Measurements from ENCODE around the gene WNT9B. TPM values are rescaled to one million over a fixed set of nuclear protein-coding genes. Genes with fewer than 3 reads are reported as not detected.
A peak's percentile ranks its signal among the peaks of the same experiment; 100 is the strongest.

The WNT9B gene
- 0.12 TPM in 1 of 2 replicates, not detected in the other for total RNA-seq (ENCODE audit: low replicate concordance)

- Mint-ChIP-seq H3K9me3 (no peaks in the 10 kb centered on the region), H3K27ac (no peak within 1 kb of the TSS), H3K4me3 (peak within 1 kb of the TSS; percentile 90), H3K36me3 (no peaks in the 10 kb centered on the region), H3K27me3 (ENCODE audit: insufficient read depth, low read depth) (peaks cover 50% of the 10 kb centered on the region), H3K4me1 (peaks cover 17% of the 10 kb centered on the region)
- Histone ChIP-seq H3K4me3 (peak within 1 kb of the TSS; percentile 71), H4K20me1 (ENCODE audit: low read depth) (peaks cover 15% of the 10 kb centered on the region), H3K4me1 (no peaks in the 10 kb centered on the region), H3K36me3 (no peaks in the 10 kb centered on the region), H3K27ac (no peak within 1 kb of the TSS), H2AFZ (replicated peaks) (peak within 1 kb of the TSS; percentile 86), H3K79me2 (ENCODE audit: low read depth) (no peaks in the 10 kb centered on the region), H3K27me3 (peaks cover 100% of the 10 kb centered on the region), H3F3A (ENCODE audit: low read depth) (peaks cover 13% of the 10 kb centered on the region), H3K9me3 (ENCODE audit: low read depth) (no peaks in the 10 kb centered on the region), H3K4me2 (peak within 1 kb of the TSS; percentile 81), H3K9ac (no peak within 1 kb of the TSS)
- peak; percentile 83 for DNase-seq (ENCODE audit: low spot score)
- TF ChIP-seq CTCF (IDR thresholded peaks at IDR 0.05) (peak; percentile 26), EZH2 (IDR thresholded peaks at IDR 0.05) (no peak), EZH2phosphoT487 (IDR thresholded peaks at IDR 0.05) (no peak)
Observed at GRCh38 chr17:46851029-46851741, at the start of gene WNT9B. Gene WNT9B (plus strand): TSS chr17:46851583. CDS start chr17:46851639, 56 bp downstream.

GRCh38 chr17:46802800-46803199 is 48.6 kb upstream of the WNT9B start:
- Mint-ChIP-seq H3K27ac (no peak overlapping the region), H3K36me3 (peaks cover 37% of the 10 kb centered on the region), H3K27me3 (ENCODE audit: insufficient read depth, low read depth) (peaks cover 15% of the 10 kb centered on the region), H3K4me3 (no peak overlapping the region), H3K4me1 (peaks cover 4% of the 10 kb centered on the region), H3K9me3 (no peaks in the 10 kb centered on the region)
- Histone ChIP-seq H3K27ac (no peak overlapping the region), H3K4me3 (no peak overlapping the region), H3F3A (ENCODE audit: low read depth) (no peaks in the 10 kb centered on the region), H3K27me3 (no peaks in the 10 kb centered on the region), H3K36me3 (no peaks in the 10 kb centered on the region), H3K79me2 (ENCODE audit: low read depth) (no peaks in the 10 kb centered on the region), H3K9ac (no peak overlapping the region), H3K9me3 (ENCODE audit: low read depth) (no peaks in the 10 kb centered on the region), H4K20me1 (ENCODE audit: low read depth) (no peaks in the 10 kb centered on the region), H3K4me2 (no peak overlapping the region), H2AFZ (replicated peaks) (no peak overlapping the region), H3K4me1 (no peaks in the 10 kb centered on the region)
- DNase-seq (ENCODE audit: low spot score), result no peak
- TF ChIP-seq EZH2 (IDR thresholded peaks at IDR 0.05) (no peak), CTCF (IDR thresholded peaks at IDR 0.05) (no peak), EZH2phosphoT487 (IDR thresholded peaks at IDR 0.05) (no peak)

GRCh38 chr17:46803544-46803943 is 47.8 kb upstream of the WNT9B start:
- DNase-seq (ENCODE audit: low spot score), result no peak
- no peak overlapping the region for H3K27ac ChIP-seq
- H3K4me1 ChIP-seq, result no peaks in the 10 kb centered on the region
- H3K9me3 ChIP-seq (ENCODE audit: low read depth), result no peaks in the 10 kb centered on the region
- no peaks in the 10 kb centered on the region for H3K36me3 ChIP-seq
- Mint-ChIP-seq H3K4me3 (no peak overlapping the region), H3K9me3 (no peaks in the 10 kb centered on the region), H3K27me3 (ENCODE audit: insufficient read depth, low read depth) (peaks cover 11% of the 10 kb centered on the region), H3K4me1 (peaks cover 9% of the 10 kb centered on the region), H3K27ac (no peak overlapping the region), H3K36me3 (peaks cover 39% of the 10 kb centered on the region)
- no peak for TF ChIP-seq CTCF (IDR thresholded peaks at IDR 0.05)
- no peak for TF ChIP-seq EZH2 (IDR thresholded peaks at IDR 0.05)
- H3K9ac ChIP-seq, result no peak overlapping the region
- no peak overlapping the region for H3K4me3 ChIP-seq
- no peaks in the 10 kb centered on the region for H3K79me2 ChIP-seq (ENCODE audit: low read depth)
- no peaks in the 10 kb centered on the region for H3K27me3 ChIP-seq
- H3F3A ChIP-seq (ENCODE audit: low read depth), result no peaks in the 10 kb centered on the region
- H2AFZ ChIP-seq (replicated peaks), result no peak overlapping the region
- no peak overlapping the region for H3K4me2 ChIP-seq
- H4K20me1 ChIP-seq (ENCODE audit: low read depth), result no peaks in the 10 kb centered on the region
